ENCODE measurements around the gene ZNF567. TPM values are rescaled to one million over a fixed set of nuclear protein-coding genes. Genes with fewer than 3 reads are reported as not detected.

ZNF567 gene
- polyA plus RNA-seq, 3 donors = 0.84 to 1.7 (median 1.5) TPM

- peaks cover 3 to 65% of the 10 kb centered on the region in 2 donors for H3K36me3 ChIP-seq (replicated peaks in 1 of 2; ENCODE audit: control insufficient read depth in 1 of 2, insufficient read depth in 2 of 2, low read length in 2 of 2)
- no peak for TF ChIP-seq CTCF (IDR thresholded peaks at IDR 0.05)
- no peaks in the 10 kb centered on the region for H3K4me1 ChIP-seq (ENCODE audit: control insufficient read depth in 1 of 2, insufficient read depth in 2 of 2, low read length in 2 of 2)
- H3K27me3 Mint-ChIP-seq (ENCODE audit: low read depth in 3 of 3) = peaks cover 0 to 2% (median 2%) of the 10 kb centered on the region in 3 donors
- WGBS (ENCODE audit: insufficient coverage) = no CpG with 5 or more reads among the region's 2 CpGs
- no peak overlapping the region for H3K27ac ChIP-seq (ENCODE audit: low read depth in 1 of 2, low read length in 2 of 2)
- no peak overlapping the region for H3K4me3 Mint-ChIP-seq
- peaks cover 49 to 87% of the 10 kb centered on the region in 2 donors for H3K9me3 ChIP-seq (replicated peaks in 1 of 2; ENCODE audit: control insufficient read depth in 1 of 2, insufficient read depth in 1 of 2, low read length in 2 of 2)
- H3K4me1 Mint-ChIP-seq = no peaks in the 10 kb centered on the region
- no peak overlapping the region for H3K4me2 ChIP-seq (replicated peaks; ENCODE audit: extremely low read depth, low read length, poor library complexity, severe bottlenecking)
- no peak overlapping the region for H2AFZ ChIP-seq (ENCODE audit: insufficient read depth, low read depth, low read length, poor library complexity, severe bottlenecking)
- peak overlapping the region in 1 of 3 experiments; percentile 13 for H3K4me3 ChIP-seq (replicated peaks in 1 of 3; ENCODE audit: low read depth in 2 of 3, low read length in 3 of 3)
- H3K36me3 Mint-ChIP-seq = peaks cover 30 to 50% of the 10 kb centered on the region in 2 donors
- H3K79me2 ChIP-seq (ENCODE audit: insufficient read depth, low read length) = no peaks in the 10 kb centered on the region
- intact Hi-C loops (cut with micrococcal nuclease) = no loop called here
- no peak for DNase-seq
- no peaks in the 10 kb centered on the region for H3K27me3 ChIP-seq (ENCODE audit: control insufficient read depth in 2 of 2, insufficient read depth in 2 of 2, low read length in 2 of 2)
- peaks cover 47 to 89% (median 82%) of the 10 kb centered on the region in 7 donors for H3K9me3 Mint-ChIP-seq
- H4K20me1 ChIP-seq (ENCODE audit: insufficient read depth, low read length) = no peaks in the 10 kb centered on the region
- H3K9ac ChIP-seq (ENCODE audit: insufficient read depth, low read length, poor library complexity, severe bottlenecking) = no peak overlapping the region
- no peak overlapping the region for H3K27ac Mint-ChIP-seq
Observed at GRCh38 chr19:36707134-36707533, 19.7 kb downstream of the ZNF567 start.

GRCh38 chr19:36709423-36709822 is 22.0 kb downstream of the ZNF567 start:
- H3K9me3 ChIP-seq (replicated peaks in 1 of 2; ENCODE audit: control insufficient read depth in 1 of 2, insufficient read depth in 1 of 2, low read length in 2 of 2) = peaks cover 61 to 100% of the 10 kb centered on the region in 2 donors
- Mint-ChIP-seq H3K36me3 (peaks cover 43 to 62% of the 10 kb centered on the region in 2 donors), H3K27me3 (ENCODE audit: low read depth in 3 of 3) (peaks cover 0 to 2% (median 0%) of the 10 kb centered on the region in 3 donors), H3K4me3 (no peak overlapping the region), H3K4me1 (no peaks in the 10 kb centered on the region), H3K9me3 (peaks cover 55 to 93% (median 87%) of the 10 kb centered on the region in 7 donors), H3K27ac (no peak overlapping the region)
- H3K4me1 ChIP-seq (ENCODE audit: control insufficient read depth in 1 of 2, insufficient read depth in 2 of 2, low read length in 2 of 2) = no peaks in the 10 kb centered on the region
- intact Hi-C loops (cut with micrococcal nuclease) = no loop called here
- no peak overlapping the region for H3K9ac ChIP-seq (ENCODE audit: insufficient read depth, low read length, poor library complexity, severe bottlenecking)
- no peak for DNase-seq
- H3K36me3 ChIP-seq (replicated peaks in 1 of 2; ENCODE audit: control insufficient read depth in 1 of 2, insufficient read depth in 2 of 2, low read length in 2 of 2) = peaks cover 25 to 83% of the 10 kb centered on the region in 2 donors
- H3K4me3 ChIP-seq (replicated peaks in 1 of 3; ENCODE audit: low read depth in 2 of 3, low read length in 3 of 3) = no peak overlapping the region
- H3K27ac ChIP-seq (ENCODE audit: low read depth in 1 of 2, low read length in 2 of 2) = no peak overlapping the region
- no peak overlapping the region for H2AFZ ChIP-seq (ENCODE audit: insufficient read depth, low read depth, low read length, poor library complexity, severe bottlenecking)
- H3K4me2 ChIP-seq (replicated peaks; ENCODE audit: extremely low read depth, low read length, poor library complexity, severe bottlenecking) = no peak overlapping the region
- 100% methylated on average over 2 of the region's 2 CpGs for WGBS (ENCODE audit: insufficient coverage)
- no peaks in the 10 kb centered on the region for H4K20me1 ChIP-seq (ENCODE audit: insufficient read depth, low read length)
- TF ChIP-seq CTCF (IDR thresholded peaks at IDR 0.05) = no peak
- H3K27me3 ChIP-seq (ENCODE audit: control insufficient read depth in 2 of 2, insufficient read depth in 2 of 2, low read length in 2 of 2) = no peaks in the 10 kb centered on the region
- H3K79me2 ChIP-seq (ENCODE audit: insufficient read depth, low read length) = no peaks in the 10 kb centered on the region

Data from CD14-positive monocyte (primary cell).